HG02571 (cell line): ENCODE measurements around the gene P4HTM.
A peak's percentile ranks its signal among the peaks of the same experiment; 100 is the strongest.

ENCODE experiments used
- ATAC-seq: cut with Tn5 transposase; IDR thresholded peaks from one replicate; pipeline ENCODE4 v1.9.1; 2021; ENCODE audit warnings: mild to moderate bottlenecking, moderate library complexity; ENCODE audit not compliant: unreplicated experiment

P4HTM gene

GRCh38 chr3:48982686-48983085 lies 7.4 kb upstream of the P4HTM start:
- no peak for ATAC-seq

- ATAC-seq, result no peak
These were observed 6.9 kb upstream of the P4HTM start for GRCh38 chr3:48983096-48983495.

- no peak for ATAC-seq
These were observed 5.4 kb upstream of the P4HTM start for GRCh38 chr3:48984663-48985062.

GRCh38 chr3:48985831-48986376 lies 4.1 kb upstream of the P4HTM start:
- ATAC-seq, result no peak

GRCh38 chr3:48989126-48989795 lies 780 bp upstream of the P4HTM start:
- ATAC-seq, result no peak

- ATAC-seq, result peak; percentile 19
These were observed 812 bp downstream of the P4HTM start for GRCh38 chr3:48990636-48991469.

GRCh38 chr3:48991851-48992545 lies 2.0 kb downstream of the P4HTM start:
- ATAC-seq, result no peak

GRCh38 chr3:48993834-48994233 lies 3.8 kb downstream of the P4HTM start:
- no peak for ATAC-seq

GRCh38 chr3:48996640-48997039 lies 6.6 kb downstream of the P4HTM start:
- no peak for ATAC-seq

- ATAC-seq, result no peak
These were observed 7.1 kb downstream of the P4HTM start for GRCh38 chr3:48997102-48997635.

- ATAC-seq, result no peak
These were observed 7.9 kb downstream of the P4HTM start for GRCh38 chr3:48997714-48998637.

- ATAC-seq, result no peak
These were observed 9.2 kb downstream of the P4HTM start for GRCh38 chr3:48999085-48999858.

GRCh38 chr3:49001155-49001554 lies 11.1 kb downstream of the P4HTM start:
- no peak for ATAC-seq

- no peak for ATAC-seq
These were observed 14.6 kb downstream of the P4HTM start for GRCh38 chr3:49004352-49005302.

GRCh38 chr3:49005303-49005680 lies 15.3 kb downstream of the P4HTM start:
- ATAC-seq, result no peak

- no peak for ATAC-seq
These were observed 16.0 kb downstream of the P4HTM start for GRCh38 chr3:49005998-49006397.

GRCh38 chr3:49006408-49007067 lies 16.5 kb downstream of the P4HTM start:
- peak; percentile 6 for ATAC-seq
